AG04450 (cell line): ENCODE measurements around the gene SYNGR1. TPM values are rescaled to one million over a fixed set of nuclear protein-coding genes. Genes with fewer than 3 reads are reported as not detected.
A peak's percentile ranks its signal among the peaks of the same experiment; 100 is the strongest.

Source experiments
- CTCF ChIA-PET: fragments of 300-600, 350-600 bp; formaldehyde crosslinking; extraction: SDS; loops from one replicate; lab custom pipeline; 2022; ENCODE audit warnings: antibody characterized with exemption, inconsistent platforms; lab: Charles Lee
- POLR2A ChIA-PET: fragments of 350-600 bp; formaldehyde crosslinking; extraction: SDS; loops from one replicate; lab custom pipeline; 2021; ENCODE audit warnings: antibody characterized with exemption, inconsistent platforms; lab: Yijun Ruan, JAX
- DNase-seq: peaks from one replicate; pipeline ENCODE4 v3.0.0-alpha.2; 2011; ENCODE audit warnings: low read depth, low spot score
- H3K27ac ChIP-seq: one replicate; pipeline ENCODE4 v1.5.1; 2012; ENCODE audit warnings: low read depth, low read length, control low read depth
- H3K27me3 ChIP-seq: one replicate; pipeline ENCODE4 v1.6.0; 2012; ENCODE audit warnings: low read length; ENCODE audit not compliant: control insufficient read depth, insufficient read depth
- H3K4me3 ChIP-seq: 2 replicates; pipeline ENCODE4 v1.5.1; 2011; ENCODE audit warnings: mild to moderate bottlenecking, low read depth, low read length, control low read depth
- H3K9me3 ChIP-seq: 2 replicates; pipeline ENCODE4 v1.5.1; 2012; ENCODE audit warnings: low read length; ENCODE audit not compliant: control insufficient read depth, insufficient read depth
- polyA plus RNA-seq: library from polyadenylated mRNA; depleted of rRNA; stranded (reverse); fragments of >200 nt; gene quantifications from 2 replicates; pipeline ENCODE4 v1.2.3, GENCODE V29; 2011
- TF ChIP-seq, protein P1 (sequence below): IDR thresholded peaks from 2 replicates; pipeline ENCODE4 v1.5.1; 2011; ENCODE audit warnings: low read depth, low read length, control low read depth, inconsistent platforms

SYNGR1 gene
- polyA plus RNA-seq, 1 experiment = 20.8 TPM

DNA sequence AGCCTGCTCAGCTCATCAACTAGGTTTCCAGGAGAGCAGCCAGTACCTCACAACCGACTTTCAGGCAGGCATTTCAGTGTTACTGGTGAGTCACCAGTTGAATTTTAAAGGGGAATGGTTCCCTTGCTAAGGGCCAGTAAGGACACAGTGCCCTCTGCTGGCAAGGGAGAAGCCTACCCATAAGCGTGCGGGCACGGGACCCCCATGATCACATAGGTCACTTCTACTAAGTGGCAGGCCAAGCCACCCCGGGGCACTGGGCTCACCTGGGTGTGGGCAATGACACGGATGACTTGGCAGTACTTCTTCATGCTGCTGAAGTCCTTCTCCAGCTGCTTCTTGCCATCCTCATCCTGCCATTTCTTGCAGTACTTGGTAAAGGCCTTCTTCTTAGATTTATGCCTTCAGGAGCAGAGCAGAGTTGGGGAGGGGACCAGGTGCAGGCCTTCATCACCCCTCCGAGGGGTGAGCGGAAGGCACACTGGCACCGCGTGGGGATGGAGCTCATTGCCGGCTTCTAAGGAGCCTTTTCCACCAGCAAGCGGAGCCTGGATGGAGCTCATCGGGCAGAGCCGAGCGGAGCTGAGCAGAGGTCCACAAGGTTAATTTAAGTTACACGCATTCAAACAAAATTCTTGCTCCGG lies 33.2 kb upstream of the SYNGR1 start:
- H3K27ac ChIP-seq = peak overlapping the region; percentile 11
- TF ChIP-seq, protein P1, sequence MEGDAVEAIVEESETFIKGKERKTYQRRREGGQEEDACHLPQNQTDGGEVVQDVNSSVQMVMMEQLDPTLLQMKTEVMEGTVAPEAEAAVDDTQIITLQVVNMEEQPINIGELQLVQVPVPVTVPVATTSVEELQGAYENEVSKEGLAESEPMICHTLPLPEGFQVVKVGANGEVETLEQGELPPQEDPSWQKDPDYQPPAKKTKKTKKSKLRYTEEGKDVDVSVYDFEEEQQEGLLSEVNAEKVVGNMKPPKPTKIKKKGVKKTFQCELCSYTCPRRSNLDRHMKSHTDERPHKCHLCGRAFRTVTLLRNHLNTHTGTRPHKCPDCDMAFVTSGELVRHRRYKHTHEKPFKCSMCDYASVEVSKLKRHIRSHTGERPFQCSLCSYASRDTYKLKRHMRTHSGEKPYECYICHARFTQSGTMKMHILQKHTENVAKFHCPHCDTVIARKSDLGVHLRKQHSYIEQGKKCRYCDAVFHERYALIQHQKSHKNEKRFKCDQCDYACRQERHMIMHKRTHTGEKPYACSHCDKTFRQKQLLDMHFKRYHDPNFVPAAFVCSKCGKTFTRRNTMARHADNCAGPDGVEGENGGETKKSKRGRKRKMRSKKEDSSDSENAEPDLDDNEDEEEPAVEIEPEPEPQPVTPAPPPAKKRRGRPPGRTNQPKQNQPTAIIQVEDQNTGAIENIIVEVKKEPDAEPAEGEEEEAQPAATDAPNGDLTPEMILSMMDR = peak; percentile 91
- ChIA-PET POLR2A (interaction anchor here (0.6 to 4.9 kb wide), 11 partner anchors 7 to 665 kb away, joined by 3 to 45 read pairs (median 3); partner anchors contain the start of gene ATF4), CTCF (interaction anchor here (0.6 to 5.6 kb wide), 29 partner anchors 10 to 547 kb away, joined by 3 to 102 read pairs (median 4); partner anchors contain the start of gene CBX7)
- no peaks in the 10 kb centered on the region for H3K27me3 ChIP-seq
- peak overlapping the region; percentile 87 for H3K4me3 ChIP-seq
- H3K9me3 ChIP-seq = no peaks in the 10 kb centered on the region
- peak; percentile 81 for DNase-seq

DNA sequence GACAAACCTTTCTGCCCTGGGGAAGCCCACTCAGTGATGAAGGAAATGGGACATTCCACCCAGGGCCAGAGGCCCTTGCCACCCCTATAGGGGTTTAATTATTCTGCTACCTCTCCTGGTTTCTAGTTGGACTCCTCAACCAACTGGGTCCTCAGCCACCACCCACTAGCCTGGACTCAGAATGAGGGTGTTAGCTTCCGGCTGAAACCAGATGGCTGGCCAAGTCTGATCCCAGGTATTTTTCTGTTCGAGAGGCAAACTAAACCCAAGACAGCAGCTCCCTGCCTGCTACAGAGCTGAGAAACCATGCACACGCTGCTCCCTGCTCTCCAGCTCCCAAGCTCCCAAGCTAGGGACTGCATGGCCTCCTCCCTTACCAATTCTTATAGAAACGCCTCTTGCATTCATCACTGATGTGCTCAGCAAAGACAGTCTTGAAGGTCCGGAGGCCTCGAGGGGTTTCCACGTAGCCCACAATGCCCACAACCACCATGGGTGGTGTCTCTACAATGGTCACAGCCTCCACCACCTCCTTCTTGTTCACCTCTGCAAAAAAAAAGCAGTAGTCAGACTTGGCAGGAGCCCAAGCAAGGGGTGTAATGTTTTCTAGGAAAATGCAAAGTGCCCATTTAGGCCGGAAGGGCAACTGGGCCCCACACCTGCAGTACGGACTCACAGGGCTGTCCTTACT lies 32.6 kb upstream of the SYNGR1 start:
- TF ChIP-seq, protein P1 = no peak
- Histone ChIP-seq H3K4me3 (peak overlapping the region; percentile 87), H3K27me3 (no peaks in the 10 kb centered on the region), H3K27ac (peak overlapping the region; percentile 31), H3K9me3 (no peaks in the 10 kb centered on the region)
- CTCF ChIA-PET = interaction anchor here (0.6 to 5.6 kb wide), 14 partner anchors 20 to 515 kb away, joined by 3 to 102 read pairs (median 6); partner anchors contain the start of gene CBX7
- POLR2A ChIA-PET = interaction anchor here (0.5 to 4.9 kb wide), 13 partner anchors 8 to 664 kb away, joined by 3 to 45 read pairs (median 3); partner anchors contain the start of gene ATF4
- no peak for DNase-seq

DNA sequence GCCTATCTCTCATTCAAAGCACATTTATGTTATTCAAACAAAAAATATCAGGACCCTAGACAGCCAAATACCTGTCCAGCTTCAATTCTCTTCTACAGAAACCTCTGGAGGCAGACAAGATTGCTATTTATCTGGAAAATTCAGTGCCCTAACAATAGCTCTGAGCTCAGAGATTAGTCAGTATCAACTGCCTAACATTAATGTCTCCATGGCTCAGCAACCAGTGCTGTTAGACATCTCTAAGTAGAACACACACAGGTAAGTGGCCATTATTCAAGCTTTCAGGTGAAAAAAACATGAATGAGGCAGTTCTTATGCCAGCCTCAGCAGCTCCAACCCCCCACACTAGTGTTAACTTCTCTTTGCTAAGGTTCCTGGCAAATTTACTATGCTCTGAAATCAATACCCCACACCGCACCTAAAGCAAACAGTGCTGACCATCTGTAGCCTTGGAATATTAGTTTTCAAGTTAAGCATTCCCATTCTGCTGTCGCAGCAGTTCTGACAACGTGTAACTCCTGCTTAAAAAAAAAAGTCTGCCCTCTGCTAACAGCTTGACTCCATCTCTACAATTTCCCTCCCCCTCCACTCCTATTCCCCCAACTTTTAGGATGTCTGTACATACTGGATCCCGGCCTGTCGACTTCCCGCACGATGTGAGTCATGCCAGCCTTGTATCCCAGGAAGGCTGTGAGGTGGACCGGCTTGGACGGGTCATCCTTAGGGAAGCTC lies 31.9 kb upstream of the SYNGR1 start:
- peak overlapping the region; percentile 98 for H3K27ac ChIP-seq
- TF ChIP-seq, protein P1 = no peak
- no peak for DNase-seq
- ChIA-PET POLR2A (interaction anchor here (0.5 to 4.9 kb wide), 28 partner anchors 8 to 1875 kb away, joined by 3 to 45 read pairs (median 5); partner anchors contain the start of genes ATF4, CBX7, PDGFB and SYNGR1), CTCF (interaction anchor here (0.9 to 5.6 kb wide), 9 partner anchors 8 to 212 kb away, joined by 3 to 102 read pairs (median 6); no protein-coding TSS in a partner anchor)
- peak overlapping the region; percentile 87 for H3K4me3 ChIP-seq
- no peaks in the 10 kb centered on the region for H3K27me3 ChIP-seq
- H3K9me3 ChIP-seq = no peaks in the 10 kb centered on the region

DNA sequence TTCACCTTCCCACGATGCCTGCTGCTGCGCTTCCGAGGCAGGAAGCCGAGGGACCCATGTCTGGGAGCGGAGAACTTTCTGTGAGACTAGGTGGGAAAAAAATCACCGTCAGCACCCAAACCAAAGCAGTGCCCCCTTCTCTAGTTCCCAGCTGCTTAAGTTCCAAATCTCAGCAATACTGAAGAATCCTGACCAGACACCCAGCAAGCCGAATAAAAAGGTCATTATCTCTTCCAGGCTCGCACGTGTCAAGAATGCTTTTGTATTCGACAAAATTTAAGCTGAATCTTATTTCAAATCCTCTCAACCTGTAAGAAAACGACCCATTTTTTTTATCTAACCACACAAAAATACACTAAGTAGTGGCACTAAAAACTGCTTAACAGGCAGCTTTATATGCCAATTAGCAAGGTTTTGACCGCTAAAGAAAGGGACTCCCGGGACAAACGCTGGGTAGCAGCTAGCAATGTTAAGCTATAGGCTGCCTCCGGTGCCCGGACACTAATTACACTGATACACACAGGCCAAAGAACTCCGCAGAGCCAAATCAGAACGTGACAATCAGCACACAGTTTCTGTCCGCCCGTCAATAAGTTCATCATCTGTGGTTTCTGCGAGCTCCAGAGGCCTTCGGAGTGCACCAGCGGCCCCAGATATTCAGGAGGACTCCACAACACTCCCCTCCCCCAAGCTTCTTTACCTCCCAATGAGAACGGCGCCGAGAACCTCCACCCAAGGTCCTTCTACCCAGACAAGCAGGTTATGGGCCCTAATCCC lies 31.1 kb upstream of the SYNGR1 start:
- CTCF ChIA-PET = interaction anchor here (1.3 to 5.6 kb wide), 6 partner anchors 9 to 211 kb away, joined by 3 to 102 read pairs (median 12); no protein-coding TSS in a partner anchor
- peak overlapping the region; percentile 87 for H3K4me3 ChIP-seq
- H3K9me3 ChIP-seq = no peaks in the 10 kb centered on the region
- H3K27ac ChIP-seq = peak overlapping the region; percentile 98
- POLR2A ChIA-PET = interaction anchor here (0.5 to 4.9 kb wide), 38 partner anchors 8 to 1876 kb away, joined by 3 to 45 read pairs (median 6); partner anchors contain the start of genes ATF4, CBX7, PDGFB and SYNGR1
- H3K27me3 ChIP-seq = no peaks in the 10 kb centered on the region
- TF ChIP-seq, protein P1 = no peak
- DNase-seq = no peak
